PC-3 (cell line): ENCODE measurements around the gene STX4. TPM values are rescaled to one million over a fixed set of nuclear protein-coding genes. Genes with fewer than 3 reads are reported as not detected.

Source experiments
- ATAC-seq: fragments of 200-7000 bp; cut with Tn5 transposase; 2 replicates; pipeline ENCODE4 v1.9.1; 2020; ENCODE audit warnings: mild to moderate bottlenecking, moderate library complexity
- BruUV-seq: library from RNA; stranded (reverse); fragments of 400-500 nt; replicated peaks from 2 replicates; lab custom pipeline; 2021; lab: Mats Ljungman, UMichigan
- CTCF ChIA-PET: fragments of 300-600 bp; sonication (Branson Sonifier 250); formaldehyde crosslinking; loops from one replicate; lab custom pipeline; 2022; ENCODE audit warnings: antibody characterized with exemption; lab: Charles Lee
- POLR2A ChIA-PET: fragments of 300-600 bp; sonication (Branson Sonifier 250); formaldehyde crosslinking; loops from one replicate; lab custom pipeline; 2022; ENCODE audit warnings: antibody characterized with exemption; ENCODE audit not compliant: unreplicated experiment; lab: Charles Lee
- DNase-seq: peaks from one replicate; pipeline ENCODE4 v3.0.0-alpha.2; 2015
- H2AFZ ChIP-seq: fragments of 300-600 bp; sonication (generic); 2 replicates; pipeline ENCODE4 v1.6.0; 2016; ENCODE audit warnings: antibody characterized with exemption, low read length
- H3F3A ChIP-seq: fragments of 300-600 bp; sonication (generic); one replicate; pipeline ENCODE4 v1.6.0; 2017; ENCODE audit warnings: antibody characterized with exemption, low read length, control low read depth, mild to moderate bottlenecking; ENCODE audit not compliant: unreplicated experiment
- H3K27ac ChIP-seq: fragments of 300-600 bp; sonication (generic); 2 replicates; pipeline ENCODE4 v1.5.1; 2016; ENCODE audit warnings: mild to moderate bottlenecking, low read length
- H3K27me3 ChIP-seq: fragments of 300-600 bp; sonication (generic); 2 replicates; pipeline ENCODE4 v1.6.1; 2016; ENCODE audit warnings: low read length, mixed read lengths
- H3K36me3 ChIP-seq: fragments of 300-600 bp; sonication (generic); 2 replicates; pipeline ENCODE4 v1.6.1; 2016; ENCODE audit warnings: low read depth, mixed run types, low read length, mixed read lengths
- H3K4me1 ChIP-seq: fragments of 300-600 bp; sonication (generic); 2 replicates; pipeline ENCODE4 v1.5.1; 2016; ENCODE audit warnings: low read length; ENCODE audit not compliant: insufficient read depth
- H3K4me2 ChIP-seq: fragments of 300-600 bp; sonication (generic); 2 replicates; pipeline ENCODE4 v1.6.0; 2016; ENCODE audit warnings: low read length
- H3K4me3 ChIP-seq: fragments of 300-600 bp; sonication (generic); 2 replicates; pipeline ENCODE4 v1.5.1; 2016; ENCODE audit warnings: mild to moderate bottlenecking, low read length, mixed read lengths
- H3K79me2 ChIP-seq: fragments of 300-600 bp; sonication (generic); 2 replicates; pipeline ENCODE4 v1.6.1; 2017; ENCODE audit warnings: low read length, mixed read lengths
- H3K9ac ChIP-seq: fragments of 300-600 bp; sonication (generic); 2 replicates; pipeline ENCODE4 v1.6.0; 2016; ENCODE audit warnings: mild to moderate bottlenecking, low read length
- H3K9me2 ChIP-seq: fragments of 300-600 bp; sonication (generic); replicated peaks from 2 replicates; pipeline ENCODE4 v1.6.1; 2016; ENCODE audit warnings: mixed run types, low read length, mixed read lengths
- H3K9me3 ChIP-seq: fragments of 300-600 bp; sonication (generic); 2 replicates; pipeline ENCODE4 v1.6.1; 2016; ENCODE audit warnings: low read length, mixed read lengths
- H4K20me1 ChIP-seq: fragments of 300-600 bp; sonication (generic); 2 replicates; pipeline ENCODE4 v1.6.1; 2016; ENCODE audit warnings: low read length, mixed read lengths
- EZH2 ChIP-seq: fragments of 300-600 bp; sonication (generic); IDR thresholded peaks from one replicate; pipeline ENCODE4 v1.6.1; 2017; ENCODE audit warnings: antibody characterized with exemption, mild to moderate bottlenecking, low read length; ENCODE audit not compliant: unreplicated experiment
- EZH2phosphoT487 ChIP-seq: fragments of 300-600 bp; sonication (generic); IDR thresholded peaks from 2 replicates; pipeline ENCODE4 v1.6.1; 2018; ENCODE audit warnings: mild to moderate bottlenecking, antibody characterized with exemption, low read length, borderline replicate concordance
- intact Hi-C: fragments of 100-400 bp; cut with micrococcal nuclease; formaldehyde crosslinking; loops from 2 replicates; pipeline ENCODE4 v1.9.0; 2023
- total RNA-seq: library from RNA; depleted of rRNA; stranded (reverse); fragments of >200 nt; gene quantifications from 2 replicates; pipeline ENCODE4 v1.2.3, GENCODE V29; 2014
- TF ChIP-seq, protein P1 (sequence below): fragments of 300-600 bp; sonication (generic); conservative IDR thresholded peaks from 2 replicates; pipeline ENCODE4 v1.5.1; 2017; ENCODE audit warnings: antibody characterized with exemption, low read depth, mild to moderate bottlenecking, low read length

Gene STX4
- total RNA-seq, 1 experiment from 2014 or later = 27.4 TPM

DNA sequence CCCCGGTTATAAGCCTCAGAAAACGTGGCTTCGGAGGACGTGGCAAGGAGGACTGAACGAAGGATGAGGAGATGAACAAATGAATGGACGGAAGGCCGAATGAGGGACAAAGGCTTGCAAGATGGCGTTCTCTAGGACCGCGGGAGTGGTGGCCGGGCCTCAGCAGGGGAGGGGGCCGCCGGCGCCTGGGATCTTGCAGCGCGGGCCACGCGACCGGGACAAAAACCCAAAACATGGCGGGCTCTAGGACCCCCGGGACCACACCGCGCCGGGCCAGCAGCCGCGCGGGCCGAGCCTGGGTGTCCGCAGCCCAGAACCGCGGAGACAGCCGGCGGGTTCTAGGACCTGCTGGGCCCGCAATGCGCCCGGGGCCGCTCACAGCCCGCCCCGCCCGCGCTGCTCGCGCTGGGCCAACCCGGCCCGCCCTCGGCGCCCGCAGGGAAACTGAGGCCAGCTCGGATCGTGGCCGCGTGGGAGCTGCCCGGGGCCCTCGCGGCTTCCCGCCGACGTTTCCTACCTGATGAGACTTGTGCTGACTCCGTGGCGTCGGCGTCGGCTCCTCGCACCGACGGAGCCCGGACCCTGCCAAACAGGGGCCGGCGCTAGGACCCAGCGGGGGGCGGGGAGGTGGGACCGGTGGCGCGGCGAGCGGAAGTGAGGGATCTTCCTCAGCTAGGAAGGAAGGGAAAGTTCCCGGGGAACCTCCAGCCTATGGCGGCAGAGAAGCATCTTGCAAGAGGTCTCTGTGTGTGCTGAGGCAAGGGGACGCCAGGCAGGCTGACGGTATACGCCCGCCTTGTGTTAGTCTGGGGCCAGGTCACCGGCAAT, 40.0 kb downstream of the STX4 start:
- ATAC-seq = peak; percentile 66
- BruUV-seq = no TSS peak
- Histone ChIP-seq H2AFZ (peak overlapping the region; percentile 97), H3K27me3 (no peaks in the 10 kb centered on the region), H3K36me3 (peaks cover 10% of the 10 kb centered on the region), H3K4me1 (peaks cover 15% of the 10 kb centered on the region; the same call in 1 of the 2 replicates), H3K4me2 (peak overlapping the region; percentile 99), H3K79me2 (peaks cover 74% of the 10 kb centered on the region), H3K27ac (peak overlapping the region; percentile 76), H3F3A (no peaks in the 10 kb centered on the region), H4K20me1 (no peaks in the 10 kb centered on the region), H3K9ac (peak overlapping the region; percentile 96), H3K9me3 (no peaks in the 10 kb centered on the region), H3K9me2 (no peaks in the 10 kb centered on the region), H3K4me3 (peak overlapping the region; percentile 81)
- intact Hi-C loops = loop anchor here (2.0 to 5.0 kb wide), 3 partner anchors 41 to 384 kb away; partner anchors contain the start of genes ARMC5 and STX4
- ChIA-PET POLR2A (interaction anchor here (0.7 kb wide), 1 partner anchor 313 kb away, joined by 4 read pairs; no protein-coding TSS in a partner anchor), CTCF (interaction anchor here (0.5 to 1.6 kb wide), 2 partner anchors 88 to 107 kb away, joined by 4 to 5 read pairs; partner anchors contain the start of gene HSD3B7)
- TF ChIP-seq, protein P1, sequence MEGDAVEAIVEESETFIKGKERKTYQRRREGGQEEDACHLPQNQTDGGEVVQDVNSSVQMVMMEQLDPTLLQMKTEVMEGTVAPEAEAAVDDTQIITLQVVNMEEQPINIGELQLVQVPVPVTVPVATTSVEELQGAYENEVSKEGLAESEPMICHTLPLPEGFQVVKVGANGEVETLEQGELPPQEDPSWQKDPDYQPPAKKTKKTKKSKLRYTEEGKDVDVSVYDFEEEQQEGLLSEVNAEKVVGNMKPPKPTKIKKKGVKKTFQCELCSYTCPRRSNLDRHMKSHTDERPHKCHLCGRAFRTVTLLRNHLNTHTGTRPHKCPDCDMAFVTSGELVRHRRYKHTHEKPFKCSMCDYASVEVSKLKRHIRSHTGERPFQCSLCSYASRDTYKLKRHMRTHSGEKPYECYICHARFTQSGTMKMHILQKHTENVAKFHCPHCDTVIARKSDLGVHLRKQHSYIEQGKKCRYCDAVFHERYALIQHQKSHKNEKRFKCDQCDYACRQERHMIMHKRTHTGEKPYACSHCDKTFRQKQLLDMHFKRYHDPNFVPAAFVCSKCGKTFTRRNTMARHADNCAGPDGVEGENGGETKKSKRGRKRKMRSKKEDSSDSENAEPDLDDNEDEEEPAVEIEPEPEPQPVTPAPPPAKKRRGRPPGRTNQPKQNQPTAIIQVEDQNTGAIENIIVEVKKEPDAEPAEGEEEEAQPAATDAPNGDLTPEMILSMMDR = no peak
- no peak for TF ChIP-seq EZH2phosphoT487
- no peak for TF ChIP-seq EZH2
- peak; percentile 76 for DNase-seq

DNA sequence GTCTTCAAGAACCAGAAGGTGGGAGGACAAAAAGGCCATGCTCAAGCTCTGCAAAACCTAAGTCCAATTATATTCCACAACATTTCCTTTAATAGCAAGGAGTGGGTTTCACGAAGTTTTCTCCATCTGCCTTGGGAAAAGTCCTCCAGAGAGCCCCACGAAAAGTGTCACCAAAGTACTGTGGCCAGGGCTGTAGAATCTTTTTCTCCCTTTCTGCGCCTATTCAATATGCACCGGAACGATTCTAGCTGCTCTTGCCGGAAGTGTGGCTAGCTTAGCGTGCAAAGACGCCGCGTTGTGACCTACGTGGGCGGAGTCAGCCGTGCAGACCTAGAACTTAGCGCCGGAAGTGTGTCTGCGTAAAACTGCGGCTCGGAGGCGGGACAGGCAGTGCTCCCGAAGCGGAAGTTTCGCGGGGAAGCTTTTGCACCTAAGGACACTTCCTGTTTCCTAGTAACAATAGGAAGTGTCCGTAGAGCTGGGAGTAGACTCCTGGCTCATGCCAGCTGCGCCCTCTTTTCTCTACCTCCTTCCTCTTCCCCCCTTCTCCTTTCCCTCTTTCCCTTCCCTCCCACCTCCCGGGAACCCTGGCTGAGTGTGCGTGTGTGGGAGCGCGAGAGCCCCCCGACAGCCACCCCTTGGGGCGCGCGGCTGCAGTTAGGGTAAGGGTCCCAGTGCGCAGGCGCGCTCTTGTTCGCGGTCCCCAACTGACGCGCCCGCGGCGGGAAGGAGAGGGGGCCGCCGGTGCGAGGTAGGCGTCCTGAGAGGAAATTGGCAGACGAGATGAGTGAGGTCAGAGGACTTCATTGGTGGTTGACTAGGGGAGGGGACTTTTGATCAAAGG, 40.8 kb downstream of the STX4 start, which contains the start of the genes ZNF646 and ZNF668:
TSS of gene ZNF646 (plus strand) at position 453 of the 844 bp plus-strand sequence. CDS start 1,903 bp downstream, outside the sequence.
TSS of gene ZNF668 (minus strand) at position 271 of the 844 bp plus-strand sequence. CDS start 9,781 bp downstream, outside the sequence.
- Histone ChIP-seq H3K27me3 (no peaks in the 10 kb centered on the region), H3F3A (no peaks in the 10 kb centered on the region), H3K4me3 (peak within 1 kb of the TSS; percentile 81), H2AFZ (peak within 1 kb of the TSS; percentile 97), H3K36me3 (peaks cover 10% of the 10 kb centered on the region), H3K4me2 (peak within 1 kb of the TSS; percentile 99), H3K9ac (peak within 1 kb of the TSS; percentile 96), H3K9me2 (no peaks in the 10 kb centered on the region), H3K9me3 (no peaks in the 10 kb centered on the region), H3K27ac (peak within 1 kb of the TSS; percentile 76), H4K20me1 (no peaks in the 10 kb centered on the region), H3K79me2 (peaks cover 65% of the 10 kb centered on the region), H3K4me1 (peaks cover 15% of the 10 kb centered on the region; the same call in 1 of the 2 replicates)
- DNase-seq (peak; percentile 97), ATAC-seq (peak; percentile 90)
- TF ChIP-seq EZH2 = no peak
- TF ChIP-seq, protein P1 = no peak
- no peak for TF ChIP-seq EZH2phosphoT487
- ChIA-PET CTCF (interaction anchor here (0.5 to 1.6 kb wide), 2 partner anchors 89 to 106 kb away, joined by 4 to 5 read pairs; partner anchors contain the start of gene HSD3B7), POLR2A (no interaction called here)
- BruUV-seq = TSS peak; percentile 75
- intact Hi-C loops = loop anchor here (1.0 to 5.0 kb wide), 5 partner anchors 20 to 383 kb away; partner anchors contain the start of genes ARMC5, HSD3B7, STX4 and VKORC1
